Measurements from ENCODE around the gene LYAR. TPM values are rescaled to one million over a fixed set of nuclear protein-coding genes. Genes with fewer than 3 reads are reported as not detected.

The LYAR gene
- total and polyA plus RNA-seq, 4 donors = 3.9 to 5.0 (median 4.6) TPM

- H3K4me1 ChIP-seq (ENCODE audit: control insufficient read depth in 4 of 4, insufficient read depth in 4 of 4, low read length in 3 of 4) = no peaks in the 10 kb centered on the region
- no peak overlapping the region for H3K27ac ChIP-seq (ENCODE audit: low read depth in 1 of 2, low read length in 2 of 2)
- no peak overlapping the region for H3K4me3 ChIP-seq (ENCODE audit: low read depth in 1 of 3, low read length in 3 of 3)
- no peak for DNase-seq (ENCODE audit: low spot score)
- H3K9ac ChIP-seq (ENCODE audit: low read depth in 1 of 2, low read length in 2 of 2) = no peak overlapping the region
- TF ChIP-seq RAD21 (IDR thresholded peaks at IDR 0.05) (no peak), RXRA (IDR thresholded peaks at IDR 0.05) (no peak)
- no peaks in the 10 kb centered on the region for H3K9me3 ChIP-seq (ENCODE audit: control insufficient read depth in 4 of 4, low read length in 3 of 4)
- WGBS = 94% methylated on average over 4 of the region's 4 CpGs
- H3K27me3 ChIP-seq (ENCODE audit: control insufficient read depth in 4 of 4, insufficient read depth in 4 of 4, low read length in 3 of 4) = no peaks in the 10 kb centered on the region
- H3K36me3 ChIP-seq (ENCODE audit: control insufficient read depth in 4 of 4, insufficient read depth in 3 of 4, low read depth in 1 of 4, low read length in 3 of 4) = peaks cover 0 to 13% (median 4%) of the 10 kb centered on the region in 4 donors
These were observed 36.2 kb upstream of the LYAR start for GRCh38 chr4:4326166-4326565.

DNA sequence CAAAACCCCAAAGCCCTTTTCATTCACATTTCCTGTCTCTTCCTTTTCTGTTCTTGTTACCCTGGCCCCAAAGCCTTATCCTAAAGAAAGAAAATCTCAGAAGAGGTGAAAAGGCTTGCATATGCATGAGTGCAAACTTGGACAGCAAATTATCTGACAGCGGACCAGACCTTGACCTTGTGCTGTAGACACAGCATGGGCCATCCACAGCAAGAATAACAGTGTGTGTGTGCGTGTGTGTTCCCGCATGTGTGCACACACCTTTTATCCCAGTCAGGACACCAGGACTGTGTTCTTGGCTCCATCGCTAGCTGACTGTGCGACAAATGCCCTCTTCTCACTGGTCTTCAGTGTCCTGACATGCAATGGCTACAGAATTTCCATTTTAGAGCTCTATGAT is 35.4 kb upstream of the LYAR start:
- WGBS = 65% methylated on average over 5 of the region's 5 CpGs
- H3K9me3 ChIP-seq (ENCODE audit: control insufficient read depth in 4 of 4, low read length in 3 of 4) = no peaks in the 10 kb centered on the region
- TF ChIP-seq HNF4G (IDR thresholded peaks at IDR 0.05) (no peak), ZBTB33 (IDR thresholded peaks at IDR 0.05) (no peak), HNF4A (conservative IDR thresholded peaks at IDR 0.05) (no peak), NR2F2 (IDR thresholded peaks at IDR 0.05) (no peak)
- no peak overlapping the region for H3K9ac ChIP-seq (ENCODE audit: low read depth in 1 of 2, low read length in 2 of 2)
- DNase-seq (ENCODE audit: low spot score) = no peak
- H3K4me1 ChIP-seq (ENCODE audit: control insufficient read depth in 4 of 4, insufficient read depth in 4 of 4, low read length in 3 of 4) = no peaks in the 10 kb centered on the region
- peaks cover 4 to 22% (median 11%) of the 10 kb centered on the region in 4 donors for H3K36me3 ChIP-seq (ENCODE audit: control insufficient read depth in 4 of 4, insufficient read depth in 3 of 4, low read depth in 1 of 4, low read length in 3 of 4)
- H3K27ac ChIP-seq (ENCODE audit: low read depth in 1 of 2, low read length in 2 of 2) = no peak overlapping the region
- no peaks in the 10 kb centered on the region for H3K27me3 ChIP-seq (ENCODE audit: control insufficient read depth in 4 of 4, insufficient read depth in 4 of 4, low read length in 3 of 4)
- H3K4me3 ChIP-seq (ENCODE audit: low read depth in 1 of 3, low read length in 3 of 3) = no peak overlapping the region

DNA sequence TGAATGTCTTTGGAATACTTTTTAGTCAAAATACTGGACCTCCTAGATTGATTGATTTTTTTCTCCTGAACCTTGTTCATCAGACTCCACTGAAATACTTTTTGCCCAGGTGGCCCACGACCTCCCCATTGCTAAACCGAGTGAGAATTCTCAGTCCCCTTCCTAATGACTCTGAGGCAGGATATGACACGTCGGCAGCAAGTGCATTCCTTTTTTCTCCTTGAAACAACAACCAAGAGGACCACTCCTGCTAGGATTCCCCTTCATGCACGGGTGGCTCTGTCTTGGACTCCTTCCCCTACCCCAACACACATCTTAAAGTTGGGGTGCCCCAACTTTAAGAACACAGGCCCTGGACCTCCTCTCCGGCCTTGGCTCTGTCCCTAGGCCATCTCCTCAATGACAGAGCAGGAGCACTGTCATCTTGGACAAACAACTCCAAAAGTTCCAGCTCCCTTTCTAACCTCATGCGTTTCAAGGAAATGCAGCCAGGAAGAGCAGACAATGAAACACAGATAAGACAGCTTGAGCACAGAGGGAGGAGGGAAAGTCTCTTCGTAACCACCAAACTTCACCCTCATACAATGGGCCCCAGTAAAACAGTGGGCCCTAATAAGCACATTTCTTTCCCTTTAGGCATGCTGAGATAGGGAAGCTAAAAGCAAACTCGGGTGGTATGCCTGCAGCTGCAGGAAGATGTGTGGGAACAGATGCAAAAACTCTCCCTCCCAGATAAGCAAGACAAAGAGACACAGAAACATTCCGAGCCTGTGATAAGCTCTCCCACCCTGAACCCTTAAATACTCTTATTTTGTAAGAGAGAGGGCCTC is 34.0 kb upstream of the LYAR start:
- 64% methylated on average over 10 of the region's 10 CpGs for WGBS
- H3K36me3 ChIP-seq (ENCODE audit: control insufficient read depth in 4 of 4, insufficient read depth in 3 of 4, low read depth in 1 of 4, low read length in 3 of 4) = peaks cover 5 to 26% (median 13%) of the 10 kb centered on the region in 4 donors
- H3K9ac ChIP-seq (ENCODE audit: low read depth in 1 of 2, low read length in 2 of 2) = no peak overlapping the region
- DNase-seq (ENCODE audit: low spot score) = no peak
- H3K9me3 ChIP-seq (ENCODE audit: control insufficient read depth in 4 of 4, low read length in 3 of 4) = no peaks in the 10 kb centered on the region
- TF ChIP-seq SP1 (IDR thresholded peaks at IDR 0.05) (peak; percentile 15), TAF1 (conservative IDR thresholded peaks at IDR 0.05) (no peak), NR2F2 (IDR thresholded peaks at IDR 0.05) (peak; percentile 29)
- peak overlapping the region in 1 of 2 donors; percentile 43 for H3K27ac ChIP-seq (ENCODE audit: low read depth in 1 of 2, low read length in 2 of 2)
- H3K4me3 ChIP-seq (ENCODE audit: low read depth in 1 of 3, low read length in 3 of 3) = no peak overlapping the region
- H3K27me3 ChIP-seq (ENCODE audit: control insufficient read depth in 4 of 4, insufficient read depth in 4 of 4, low read length in 3 of 4) = no peaks in the 10 kb centered on the region
- no peaks in the 10 kb centered on the region for H3K4me1 ChIP-seq (ENCODE audit: control insufficient read depth in 4 of 4, insufficient read depth in 4 of 4, low read length in 3 of 4)

DNA sequence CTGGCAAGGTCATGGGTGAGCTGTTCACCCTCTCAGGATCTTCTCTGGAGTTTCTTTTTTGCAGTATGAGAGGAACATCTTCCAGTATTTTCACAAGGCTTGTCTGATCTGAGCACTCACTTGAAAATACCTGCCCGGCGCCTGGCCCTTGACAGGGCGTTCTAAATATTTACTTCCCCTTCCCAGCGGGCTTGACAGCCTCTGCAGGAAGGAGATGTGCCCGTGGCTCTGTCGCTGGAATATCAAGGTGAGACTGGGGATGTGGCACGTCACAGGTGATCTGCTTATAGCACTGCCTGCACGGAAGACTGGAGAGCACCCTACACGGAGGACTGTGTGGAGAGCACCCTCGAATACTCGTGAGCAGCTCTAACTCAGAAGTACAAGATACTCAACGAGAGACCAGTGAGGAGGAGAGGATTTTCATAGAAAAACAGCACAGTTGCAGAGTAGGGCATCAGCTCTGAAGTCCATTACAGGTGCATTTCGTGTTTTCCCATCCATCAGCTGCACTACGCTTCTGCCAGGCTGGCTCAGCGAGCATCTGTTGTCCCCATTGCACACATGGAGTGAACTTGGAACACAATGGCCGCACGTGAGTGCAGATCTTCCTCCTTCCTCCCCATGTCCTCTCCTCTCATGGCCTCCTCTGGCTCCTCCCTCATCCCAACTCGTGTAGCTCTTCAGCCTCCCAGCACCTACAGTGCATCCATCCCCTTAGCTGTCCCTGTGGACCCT is 32.2 kb upstream of the LYAR start:
- TF ChIP-seq FOXA1 (IDR thresholded peaks at IDR 0.05) (no peak), TAF1 (conservative IDR thresholded peaks at IDR 0.05) (no peak), ATF3 (IDR thresholded peaks at IDR 0.05) (no peak), FOXA2 (IDR thresholded peaks at IDR 0.05) (no peak)
- peaks cover 9 to 32% (median 13%) of the 10 kb centered on the region in 4 donors for H3K36me3 ChIP-seq (ENCODE audit: control insufficient read depth in 4 of 4, insufficient read depth in 3 of 4, low read depth in 1 of 4, low read length in 3 of 4)
- 90% methylated on average over 18 of the region's 18 CpGs for WGBS
- no peak overlapping the region for H3K4me3 ChIP-seq (ENCODE audit: low read depth in 1 of 3, low read length in 3 of 3)
- no peak overlapping the region for H3K9ac ChIP-seq (ENCODE audit: low read depth in 1 of 2, low read length in 2 of 2)
- H3K27me3 ChIP-seq (ENCODE audit: control insufficient read depth in 4 of 4, insufficient read depth in 4 of 4, low read length in 3 of 4) = no peaks in the 10 kb centered on the region
- no peak for DNase-seq (ENCODE audit: low spot score)
- H3K4me1 ChIP-seq (ENCODE audit: control insufficient read depth in 4 of 4, insufficient read depth in 4 of 4, low read length in 3 of 4) = no peaks in the 10 kb centered on the region
- no peaks in the 10 kb centered on the region for H3K9me3 ChIP-seq (ENCODE audit: control insufficient read depth in 4 of 4, low read length in 3 of 4)
- no peak overlapping the region for H3K27ac ChIP-seq (ENCODE audit: low read depth in 1 of 2, low read length in 2 of 2)

Data from liver (tissue), 9 donors.